HUES6 (cell line): ENCODE data around the gene ITPR1.
"Not testable (repeated sequence)": the region's sequence is repeated elsewhere in the genome, so short reads cannot be mapped to it uniquely, and the experiment has no call there.

ENCODE experiments used
- H3K27ac ChIP-seq: 2 replicates; pipeline ENCODE4 v1.7.0; 2013; ENCODE audit warnings: low read depth, mild to moderate bottlenecking, low read length, inconsistent platforms
- H3K27me3 ChIP-seq: 2 replicates; pipeline ENCODE4 v1.6.1; 2013; ENCODE audit warnings: low read length; ENCODE audit not compliant: control insufficient read depth, insufficient read depth
- H3K36me3 ChIP-seq: 2 replicates; pipeline ENCODE4 v1.6.1; 2013; ENCODE audit warnings: low read length; ENCODE audit not compliant: control insufficient read depth, insufficient read depth
- H3K4me1 ChIP-seq: 2 replicates; pipeline ENCODE4 v1.6.1; 2013; ENCODE audit warnings: low read length; ENCODE audit not compliant: control insufficient read depth, insufficient read depth
- H3K4me3 ChIP-seq: 2 replicates; pipeline ENCODE4 v1.5.1; 2013; ENCODE audit warnings: low read depth, low read length
- H3K9ac ChIP-seq: one replicate; pipeline ENCODE4 v1.6.1; 2013; ENCODE audit warnings: mild to moderate bottlenecking, low read length
- H3K9me3 ChIP-seq: 2 replicates; pipeline ENCODE4 v1.6.1; 2013; ENCODE audit warnings: low read depth, low read length; ENCODE audit not compliant: control insufficient read depth, insufficient read depth

Gene ITPR1

GRCh38 chr3:4493014-4493940 is at the start of gene ITPR1:
ITPR1 (plus strand) TSS chr3:4493348; CDS start chr3:4516492, 23,144 bp downstream.
- Histone ChIP-seq H3K27ac (peak within 1 kb of the TSS; percentile 6; the same call in 1 of the 2 replicates), H3K4me3 (peak within 1 kb of the TSS; percentile 87), H3K9me3 (no peaks in the 10 kb centered on the region), H3K9ac (peak within 1 kb of the TSS; percentile 45), H3K4me1 (0 out of 2 replicates have a peak, but pooled peaks cover 2% of the 10 kb centered on the region), H3K27me3 (peaks cover 48% of the 10 kb centered on the region), H3K36me3 (no peaks in the 10 kb centered on the region)

- peaks cover 6% of the 10 kb centered on the region for H3K36me3 ChIP-seq
- no peaks in the 10 kb centered on the region for H3K27me3 ChIP-seq
- H3K9ac ChIP-seq: no peak overlapping the region
- no peak overlapping the region for H3K27ac ChIP-seq
- no peak overlapping the region for H3K4me3 ChIP-seq
- no peaks in the 10 kb centered on the region for H3K9me3 ChIP-seq
- peaks cover 12% of the 10 kb centered on the region for H3K4me1 ChIP-seq
These were observed 45.7 kb upstream of the ITPR1 start for GRCh38 chr3:4447295-4447999.

GRCh38 chr3:4448187-4448586 is 45.0 kb upstream of the ITPR1 start:
- H3K4me1 ChIP-seq: peaks cover 12% of the 10 kb centered on the region
- H3K27ac ChIP-seq: no peak overlapping the region
- H3K9me3 ChIP-seq: no peaks in the 10 kb centered on the region
- H3K36me3 ChIP-seq: peaks cover 6% of the 10 kb centered on the region
- no peak overlapping the region for H3K9ac ChIP-seq
- H3K4me3 ChIP-seq: no peak overlapping the region
- H3K27me3 ChIP-seq: no peaks in the 10 kb centered on the region

GRCh38 chr3:4449043-4449805 is 43.9 kb upstream of the ITPR1 start:
- H3K4me3 ChIP-seq: no peak overlapping the region
- no peak overlapping the region for H3K27ac ChIP-seq
- H3K9me3 ChIP-seq: no peaks in the 10 kb centered on the region
- no peak overlapping the region for H3K9ac ChIP-seq
- no peaks in the 10 kb centered on the region for H3K27me3 ChIP-seq
- peaks cover 12% of the 10 kb centered on the region for H3K4me1 ChIP-seq
- H3K36me3 ChIP-seq: peaks cover 6% of the 10 kb centered on the region

GRCh38 chr3:4454142-4454541 is 39.0 kb upstream of the ITPR1 start:
- peaks cover 2% of the 10 kb centered on the region; the same call in 1 of the 2 replicates for H3K36me3 ChIP-seq
- no peaks in the 10 kb centered on the region for H3K9me3 ChIP-seq
- H3K9ac ChIP-seq: no peak overlapping the region
- H3K4me3 ChIP-seq: no peak overlapping the region
- no peaks in the 10 kb centered on the region for H3K4me1 ChIP-seq
- H3K27me3 ChIP-seq: no peaks in the 10 kb centered on the region
- no peak overlapping the region for H3K27ac ChIP-seq

GRCh38 chr3:4456780-4457179 is 36.4 kb upstream of the ITPR1 start:
- not testable (repeated sequence) for H3K27me3 ChIP-seq, H3K9me3 ChIP-seq, H3K4me1 ChIP-seq, H3K27ac ChIP-seq, H3K36me3 ChIP-seq, H3K9ac ChIP-seq, H3K4me3 ChIP-seq

- Histone ChIP-seq H3K9ac (no peak overlapping the region), H3K4me3 (no peak overlapping the region), H3K36me3 (no peaks in the 10 kb centered on the region), H3K9me3 (no peaks in the 10 kb centered on the region), H3K27me3 (no peaks in the 10 kb centered on the region), H3K4me1 (no peaks in the 10 kb centered on the region), H3K27ac (no peak overlapping the region)
These were observed 34.2 kb upstream of the ITPR1 start for GRCh38 chr3:4458961-4459360.

- no peaks in the 10 kb centered on the region for H3K4me1 ChIP-seq
- H3K9ac ChIP-seq: no peak overlapping the region
- H3K27ac ChIP-seq: no peak overlapping the region
- no peak overlapping the region for H3K4me3 ChIP-seq
- no peaks in the 10 kb centered on the region for H3K9me3 ChIP-seq
- no peaks in the 10 kb centered on the region for H3K27me3 ChIP-seq
- no peaks in the 10 kb centered on the region for H3K36me3 ChIP-seq
These were observed 32.8 kb upstream of the ITPR1 start for GRCh38 chr3:4460334-4460733.

GRCh38 chr3:4461468-4462090 is 31.6 kb upstream of the ITPR1 start:
- Histone ChIP-seq H3K4me3 (no peak overlapping the region), H3K9ac (no peak overlapping the region), H3K9me3 (no peaks in the 10 kb centered on the region), H3K36me3 (no peaks in the 10 kb centered on the region), H3K27ac (no peak overlapping the region), H3K4me1 (peaks cover 3% of the 10 kb centered on the region; the same call in 1 of the 2 replicates), H3K27me3 (no peaks in the 10 kb centered on the region)

GRCh38 chr3:4462369-4463040 is 30.6 kb upstream of the ITPR1 start:
- no peaks in the 10 kb centered on the region for H3K27me3 ChIP-seq
- no peak overlapping the region for H3K9ac ChIP-seq
- no peak overlapping the region for H3K4me3 ChIP-seq
- peaks cover 3% of the 10 kb centered on the region; the same call in 1 of the 2 replicates for H3K4me1 ChIP-seq
- no peaks in the 10 kb centered on the region for H3K9me3 ChIP-seq
- no peaks in the 10 kb centered on the region for H3K36me3 ChIP-seq
- no peak overlapping the region for H3K27ac ChIP-seq
